ENCODE results near the gene KLK3.

DNA sequence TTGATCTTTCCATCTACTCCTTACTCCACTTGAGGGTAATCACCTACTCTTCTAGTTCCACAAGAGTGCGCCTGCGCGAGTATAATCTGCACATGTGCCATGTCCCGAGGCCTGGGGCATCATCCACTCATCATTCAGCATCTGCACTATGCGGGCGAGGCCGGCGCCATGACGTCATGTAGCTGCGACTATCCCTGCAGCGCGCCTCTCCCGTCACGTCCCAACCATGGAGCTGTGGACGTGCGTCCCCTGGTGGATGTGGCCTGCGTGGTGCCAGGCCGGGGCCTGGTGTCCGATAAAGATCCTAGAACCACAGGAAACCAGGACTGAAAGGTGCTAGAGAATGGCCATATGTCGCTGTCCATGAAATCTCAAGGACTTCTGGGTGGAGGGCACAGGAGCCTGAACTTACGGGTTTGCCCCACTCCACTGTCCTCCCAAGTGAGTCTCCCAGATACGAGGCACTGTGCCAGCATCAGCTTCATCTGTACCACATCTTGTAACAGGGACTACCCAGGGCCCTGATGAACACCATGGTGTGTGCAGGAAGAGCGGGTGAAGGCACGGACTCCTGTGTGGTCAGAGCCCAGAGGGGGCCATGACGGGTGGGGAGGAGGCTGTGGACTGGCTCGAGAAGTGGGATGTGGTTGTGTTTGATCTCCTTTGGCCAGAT is 15.8 kb downstream of the KLK3 start:
- TF ChIP-seq KLF13 (CRISPR knock-in tag; IDR thresholded peaks at IDR 0.05), result no peak
- TF ChIP-seq ZNF24 (IDR thresholded peaks at IDR 0.05), result no peak
- no peak for TF ChIP-seq RELA (CRISPR knock-in tag; IDR thresholded peaks at IDR 0.05)
- TF ChIP-seq SRF (IDR thresholded peaks at IDR 0.05; ENCODE audit: low read depth, low read length), result no peak
- TF ChIP-seq, protein P1, sequence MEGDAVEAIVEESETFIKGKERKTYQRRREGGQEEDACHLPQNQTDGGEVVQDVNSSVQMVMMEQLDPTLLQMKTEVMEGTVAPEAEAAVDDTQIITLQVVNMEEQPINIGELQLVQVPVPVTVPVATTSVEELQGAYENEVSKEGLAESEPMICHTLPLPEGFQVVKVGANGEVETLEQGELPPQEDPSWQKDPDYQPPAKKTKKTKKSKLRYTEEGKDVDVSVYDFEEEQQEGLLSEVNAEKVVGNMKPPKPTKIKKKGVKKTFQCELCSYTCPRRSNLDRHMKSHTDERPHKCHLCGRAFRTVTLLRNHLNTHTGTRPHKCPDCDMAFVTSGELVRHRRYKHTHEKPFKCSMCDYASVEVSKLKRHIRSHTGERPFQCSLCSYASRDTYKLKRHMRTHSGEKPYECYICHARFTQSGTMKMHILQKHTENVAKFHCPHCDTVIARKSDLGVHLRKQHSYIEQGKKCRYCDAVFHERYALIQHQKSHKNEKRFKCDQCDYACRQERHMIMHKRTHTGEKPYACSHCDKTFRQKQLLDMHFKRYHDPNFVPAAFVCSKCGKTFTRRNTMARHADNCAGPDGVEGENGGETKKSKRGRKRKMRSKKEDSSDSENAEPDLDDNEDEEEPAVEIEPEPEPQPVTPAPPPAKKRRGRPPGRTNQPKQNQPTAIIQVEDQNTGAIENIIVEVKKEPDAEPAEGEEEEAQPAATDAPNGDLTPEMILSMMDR (CRISPR knock-in tag; IDR thresholded peaks at IDR 0.05), result peak; percentile 51
- TF ChIP-seq RNF2 (conservative IDR thresholded peaks at IDR 0.05; ENCODE audit: low read depth), result no peak
- TF ChIP-seq YY1 (IDR thresholded peaks at IDR 0.05; ENCODE audit: insufficient read depth, insufficient replicate concordance, low read depth, low read length), result no peak
- TF ChIP-seq, protein P2, sequence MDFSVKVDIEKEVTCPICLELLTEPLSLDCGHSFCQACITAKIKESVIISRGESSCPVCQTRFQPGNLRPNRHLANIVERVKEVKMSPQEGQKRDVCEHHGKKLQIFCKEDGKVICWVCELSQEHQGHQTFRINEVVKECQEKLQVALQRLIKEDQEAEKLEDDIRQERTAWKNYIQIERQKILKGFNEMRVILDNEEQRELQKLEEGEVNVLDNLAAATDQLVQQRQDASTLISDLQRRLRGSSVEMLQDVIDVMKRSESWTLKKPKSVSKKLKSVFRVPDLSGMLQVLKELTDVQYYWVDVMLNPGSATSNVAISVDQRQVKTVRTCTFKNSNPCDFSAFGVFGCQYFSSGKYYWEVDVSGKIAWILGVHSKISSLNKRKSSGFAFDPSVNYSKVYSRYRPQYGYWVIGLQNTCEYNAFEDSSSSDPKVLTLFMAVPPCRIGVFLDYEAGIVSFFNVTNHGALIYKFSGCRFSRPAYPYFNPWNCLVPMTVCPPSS (IDR thresholded peaks at IDR 0.05), result no peak

Data from HepG2 (cell line).